Measurements from ENCODE around the gene RHO. TPM values are rescaled to one million over a fixed set of nuclear protein-coding genes. Genes with fewer than 3 reads are reported as not detected.

Gene RHO
- total and polyA plus RNA-seq, 2 donors (not counting 1 experiment from before 2014, with no cell fraction given), result 0.10 TPM; not detected in 1

GRCh38 chr3:129481766-129482332 is 46.6 kb upstream of the RHO start:
- intact Hi-C loops (cut with micrococcal nuclease), result no loop called here
- 93% methylated on average over 7 of the region's 12 CpGs for WGBS (ENCODE audit: insufficient coverage)
- Mint-ChIP-seq H3K27ac (no peak overlapping the region), H3K4me1 (no peaks in the 10 kb centered on the region), H3K9me3 (ENCODE audit: insufficient read depth) (no peaks in the 10 kb centered on the region), H3K4me3 (no peak overlapping the region), H3K27me3 (no peaks in the 10 kb centered on the region)
- H3K9me3 ChIP-seq (ENCODE audit: control extremely low read depth in 1 of 3, control insufficient read depth in 2 of 3, insufficient read depth in 1 of 3, low read length in 2 of 3), result no peaks in the 10 kb centered on the region
- H4K20me1 ChIP-seq (ENCODE audit: control insufficient read depth, insufficient read depth, low read length, poor library complexity, severe bottlenecking), result no peaks in the 10 kb centered on the region
- no peak overlapping the region for H3K9ac ChIP-seq (ENCODE audit: low read length)
- ChIA-PET POLR2A (no interaction called here), CTCF (no interaction called here)
- H3K4me1 ChIP-seq (ENCODE audit: control insufficient read depth in 2 of 2, insufficient read depth in 2 of 2, low read length in 2 of 2), result no peaks in the 10 kb centered on the region
- no peak overlapping the region for H3K27ac ChIP-seq (ENCODE audit: low read length in 2 of 2)
- H2AFZ ChIP-seq (ENCODE audit: insufficient read depth, low read depth, low read length, poor library complexity, severe bottlenecking), result no peak overlapping the region
- H3K4me3 ChIP-seq (ENCODE audit: control extremely low read depth in 1 of 5, extremely low read depth in 1 of 5, insufficient read depth in 1 of 5, low read depth in 2 of 5, low read length in 4 of 5), result no peak overlapping the region
- ATAC-seq (ENCODE audit: low read depth) (no peak), DNase-seq (no peak)
- H3K27me3 ChIP-seq (replicated peaks in 1 of 4; ENCODE audit: control extremely low read depth in 1 of 4, control insufficient read depth in 3 of 4, insufficient read depth in 4 of 4, low read length in 3 of 4), result no peaks in the 10 kb centered on the region
- peaks cover 0 to 8% of the 10 kb centered on the region in 2 experiments for H3K36me3 ChIP-seq (replicated peaks in 1 of 2; ENCODE audit: control extremely low read depth in 1 of 2, control insufficient read depth in 1 of 2, extremely low read depth in 1 of 2, insufficient read depth in 2 of 2, low read length in 1 of 2)
- no peak overlapping the region for H3K4me2 ChIP-seq (replicated peaks; ENCODE audit: low read depth, low read length, poor library complexity, severe bottlenecking)
- no peaks in the 10 kb centered on the region for H3K79me2 ChIP-seq (ENCODE audit: control insufficient read depth, insufficient read depth, low read length)
- no peak for TF ChIP-seq EZH2 (IDR thresholded peaks at IDR 0.05; ENCODE audit: borderline replicate concordance, insufficient read depth, low read depth, low read length, poor library complexity, severe bottlenecking)
- TF ChIP-seq CTCF (IDR thresholded peaks at IDR 0.05), result no peak

GRCh38 chr3:129482721-129483120 is 45.7 kb upstream of the RHO start:
- no CpG with 5 or more reads among the region's 1 CpG for WGBS (ENCODE audit: insufficient coverage)
- H3K27ac Mint-ChIP-seq, result no peak overlapping the region
- no peaks in the 10 kb centered on the region for H3K27me3 ChIP-seq (replicated peaks in 1 of 4; ENCODE audit: control extremely low read depth in 1 of 4, control insufficient read depth in 3 of 4, insufficient read depth in 4 of 4, low read length in 3 of 4)
- POLR2A ChIA-PET, result no interaction called here
- no peaks in the 10 kb centered on the region for H3K9me3 ChIP-seq (ENCODE audit: control extremely low read depth in 1 of 3, control insufficient read depth in 2 of 3, insufficient read depth in 1 of 3, low read length in 2 of 3)
- H4K20me1 ChIP-seq (ENCODE audit: control insufficient read depth, insufficient read depth, low read length, poor library complexity, severe bottlenecking), result no peaks in the 10 kb centered on the region
- H3K9ac ChIP-seq (ENCODE audit: low read length), result no peak overlapping the region
- no peaks in the 10 kb centered on the region for H3K79me2 ChIP-seq (ENCODE audit: control insufficient read depth, insufficient read depth, low read length)
- H3K4me3 Mint-ChIP-seq, result no peak overlapping the region
- H3K4me1 Mint-ChIP-seq, result no peaks in the 10 kb centered on the region
- no peak for DNase-seq
- intact Hi-C loops (cut with micrococcal nuclease), result no loop called here
- H3K4me3 ChIP-seq (ENCODE audit: control extremely low read depth in 1 of 5, extremely low read depth in 1 of 5, insufficient read depth in 1 of 5, low read depth in 2 of 5, low read length in 4 of 5), result no peak overlapping the region
- H3K27me3 Mint-ChIP-seq, result no peaks in the 10 kb centered on the region
- H3K36me3 ChIP-seq (replicated peaks in 1 of 2; ENCODE audit: control extremely low read depth in 1 of 2, control insufficient read depth in 1 of 2, extremely low read depth in 1 of 2, insufficient read depth in 2 of 2, low read length in 1 of 2), result peaks cover 0 to 8% of the 10 kb centered on the region in 2 experiments
- no peak overlapping the region for H3K4me2 ChIP-seq (replicated peaks; ENCODE audit: low read depth, low read length, poor library complexity, severe bottlenecking)
- no peak for TF ChIP-seq CTCF (IDR thresholded peaks at IDR 0.05)
- TF ChIP-seq EZH2 (IDR thresholded peaks at IDR 0.05; ENCODE audit: borderline replicate concordance, insufficient read depth, low read depth, low read length, poor library complexity, severe bottlenecking), result no peak
- ATAC-seq (ENCODE audit: low read depth), result no peak
- no peaks in the 10 kb centered on the region for H3K4me1 ChIP-seq (ENCODE audit: control insufficient read depth in 2 of 2, insufficient read depth in 2 of 2, low read length in 2 of 2)
- H3K9me3 Mint-ChIP-seq (ENCODE audit: insufficient read depth), result no peaks in the 10 kb centered on the region
- CTCF ChIA-PET, result interaction anchor here (1.1 kb wide), 1 partner anchor 10 kb away, joined by 3 read pairs; no protein-coding TSS in a partner anchor
- H3K27ac ChIP-seq (ENCODE audit: low read length in 2 of 2), result no peak overlapping the region
- no peak overlapping the region for H2AFZ ChIP-seq (ENCODE audit: insufficient read depth, low read depth, low read length, poor library complexity, severe bottlenecking)

Data from B cell (primary cell).